ENCODE measurements around the gene ALDH1A1. TPM values are rescaled to one million over a fixed set of nuclear protein-coding genes. Genes with fewer than 3 reads are reported as not detected.

ALDH1A1 gene
- total RNA-seq, 2 experiments from 2014 or later = not detected

DNA sequence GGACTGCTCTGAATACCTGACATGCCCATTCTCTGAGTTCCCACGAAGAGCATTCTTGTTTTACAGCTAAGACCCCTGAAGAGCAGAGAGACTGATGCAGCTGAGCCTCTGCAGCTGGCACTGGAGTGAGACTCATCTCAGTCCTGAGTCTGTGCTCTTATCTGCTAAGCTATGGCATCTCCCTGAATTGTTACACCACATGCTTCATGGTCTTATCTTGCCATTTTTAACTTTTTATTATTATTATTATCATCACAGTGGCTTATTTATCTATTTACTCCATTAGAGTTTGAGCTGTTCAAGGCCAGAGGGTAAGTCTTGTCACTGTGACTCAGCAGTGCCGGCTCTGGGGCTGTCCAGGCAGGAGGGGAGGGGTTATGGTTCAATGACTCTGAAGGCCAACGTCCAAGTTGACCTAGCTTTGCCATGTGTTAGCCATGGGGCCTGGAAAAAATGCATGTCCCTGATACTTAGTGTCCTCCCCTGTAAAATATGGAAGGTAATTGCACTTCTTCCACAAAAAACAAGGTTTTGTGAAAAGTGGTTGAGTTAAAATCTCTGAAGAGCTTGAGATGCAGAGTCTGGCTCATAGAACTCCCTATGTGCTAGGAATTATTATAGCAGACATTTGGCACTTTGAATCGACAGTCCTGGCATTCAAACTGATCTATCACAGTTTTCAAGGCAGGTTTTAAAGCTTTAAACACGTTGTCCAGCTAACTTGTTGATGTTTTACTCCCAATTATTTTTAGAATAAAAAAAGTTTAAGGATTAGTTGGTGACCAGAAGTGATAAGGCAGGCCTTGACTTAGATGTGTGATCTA is 94.6 kb downstream of the ALDH1A1 start:
- no peak overlapping the region for H2AFZ ChIP-seq (ENCODE audit: low read length)
- H3K79me2 ChIP-seq (ENCODE audit: insufficient read depth, low read depth, low read length) = no peaks in the 10 kb centered on the region
- CTCF ChIA-PET (ENCODE audit: unreplicated experiment) = no interaction called here
- H3K9me2 ChIP-seq (ENCODE audit: insufficient read depth, low read length) = no peaks in the 10 kb centered on the region
- DNase-seq (ENCODE audit: low spot score) = no peak
- POLR2A ChIA-PET = interaction anchor here (0.6 to 0.8 kb wide), 2 partner anchors 24 to 37 kb away, joined by 3 read pairs; no protein-coding TSS in a partner anchor
- no peaks in the 10 kb centered on the region for H3K36me3 ChIP-seq (ENCODE audit: insufficient read depth, low read length)
- H3K4me2 ChIP-seq (ENCODE audit: low read length) = no peak overlapping the region
- no peak overlapping the region for H3K4me3 ChIP-seq (ENCODE audit: low read depth, low read length, poor library complexity, severe bottlenecking)
- no peak for TF ChIP-seq EZH2phosphoT487 (IDR thresholded peaks at IDR 0.05; ENCODE audit: borderline replicate concordance, low read depth, low read length)
- TF ChIP-seq, protein P1, sequence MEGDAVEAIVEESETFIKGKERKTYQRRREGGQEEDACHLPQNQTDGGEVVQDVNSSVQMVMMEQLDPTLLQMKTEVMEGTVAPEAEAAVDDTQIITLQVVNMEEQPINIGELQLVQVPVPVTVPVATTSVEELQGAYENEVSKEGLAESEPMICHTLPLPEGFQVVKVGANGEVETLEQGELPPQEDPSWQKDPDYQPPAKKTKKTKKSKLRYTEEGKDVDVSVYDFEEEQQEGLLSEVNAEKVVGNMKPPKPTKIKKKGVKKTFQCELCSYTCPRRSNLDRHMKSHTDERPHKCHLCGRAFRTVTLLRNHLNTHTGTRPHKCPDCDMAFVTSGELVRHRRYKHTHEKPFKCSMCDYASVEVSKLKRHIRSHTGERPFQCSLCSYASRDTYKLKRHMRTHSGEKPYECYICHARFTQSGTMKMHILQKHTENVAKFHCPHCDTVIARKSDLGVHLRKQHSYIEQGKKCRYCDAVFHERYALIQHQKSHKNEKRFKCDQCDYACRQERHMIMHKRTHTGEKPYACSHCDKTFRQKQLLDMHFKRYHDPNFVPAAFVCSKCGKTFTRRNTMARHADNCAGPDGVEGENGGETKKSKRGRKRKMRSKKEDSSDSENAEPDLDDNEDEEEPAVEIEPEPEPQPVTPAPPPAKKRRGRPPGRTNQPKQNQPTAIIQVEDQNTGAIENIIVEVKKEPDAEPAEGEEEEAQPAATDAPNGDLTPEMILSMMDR (conservative IDR thresholded peaks at IDR 0.05; ENCODE audit: low read length) = no peak
- no peaks in the 10 kb centered on the region for H3K4me1 ChIP-seq (ENCODE audit: insufficient read depth, low read length, poor library complexity, severe bottlenecking)
- no peaks in the 10 kb centered on the region for H3K9me3 ChIP-seq (ENCODE audit: low read length)
- no TSS peak for BruUV-seq (replicated peaks)
- intact Hi-C loops (cut with micrococcal nuclease; ENCODE audit: unreplicated experiment) = loop anchor here (5.0 kb wide), 1 partner anchor 224 kb away; no protein-coding TSS in a partner anchor
- no peaks in the 10 kb centered on the region for H4K20me1 ChIP-seq (ENCODE audit: insufficient read depth, low read length)
- H3K27ac ChIP-seq (ENCODE audit: low read depth, low read length, poor library complexity, severe bottlenecking) = no peak overlapping the region

DNA sequence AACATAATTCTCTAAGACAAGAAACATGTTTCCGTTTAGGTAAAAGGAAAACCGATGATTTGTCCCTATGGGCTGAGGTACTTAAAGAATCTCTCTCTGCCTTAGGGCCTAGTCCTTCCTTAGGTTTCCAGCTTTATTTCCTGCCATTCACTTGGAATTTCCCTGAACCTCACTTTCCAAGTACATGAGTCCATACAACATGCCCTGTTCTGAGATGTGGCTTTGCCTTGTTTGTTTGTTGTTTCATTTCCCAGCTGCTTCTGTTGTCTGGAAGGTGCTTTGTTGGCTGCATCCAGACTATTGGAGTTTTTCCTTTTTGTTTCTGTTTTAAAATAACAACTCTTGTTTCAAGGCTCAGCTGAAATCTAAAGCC is 95.2 kb downstream of the ALDH1A1 start:
- Histone ChIP-seq H3K9me3 (ENCODE audit: low read length) (no peaks in the 10 kb centered on the region), H3K4me1 (ENCODE audit: insufficient read depth, low read length, poor library complexity, severe bottlenecking) (no peaks in the 10 kb centered on the region), H3K36me3 (ENCODE audit: insufficient read depth, low read length) (no peaks in the 10 kb centered on the region), H3K4me3 (ENCODE audit: low read depth, low read length, poor library complexity, severe bottlenecking) (no peak overlapping the region), H3K9me2 (ENCODE audit: insufficient read depth, low read length) (no peaks in the 10 kb centered on the region), H2AFZ (ENCODE audit: low read length) (no peak overlapping the region), H3K27ac (ENCODE audit: low read depth, low read length, poor library complexity, severe bottlenecking) (no peak overlapping the region), H3K4me2 (ENCODE audit: low read length) (no peak overlapping the region), H4K20me1 (ENCODE audit: insufficient read depth, low read length) (no peaks in the 10 kb centered on the region), H3K79me2 (ENCODE audit: insufficient read depth, low read depth, low read length) (no peaks in the 10 kb centered on the region)
- CTCF ChIA-PET (ENCODE audit: unreplicated experiment) = no interaction called here
- POLR2A ChIA-PET = interaction anchor here (0.6 kb wide), 1 partner anchor 662 kb away, joined by 3 read pairs; no protein-coding TSS in a partner anchor
- TF ChIP-seq EZH2phosphoT487 (IDR thresholded peaks at IDR 0.05; ENCODE audit: borderline replicate concordance, low read depth, low read length) = no peak
- TF ChIP-seq, protein P1 (conservative IDR thresholded peaks at IDR 0.05; ENCODE audit: low read length) = no peak
- no peak for DNase-seq (ENCODE audit: low spot score)
- intact Hi-C loops (cut with micrococcal nuclease; ENCODE audit: unreplicated experiment) = loop anchor here (5.0 kb wide), 1 partner anchor 225 kb away; no protein-coding TSS in a partner anchor
- BruUV-seq (replicated peaks) = no TSS peak
